GM20000 (cell line): Measurements from ENCODE around the gene CLPX.

Source experiments
- DNase-seq: peaks from one replicate; pipeline ENCODE4 v3.0.0; 2012; ENCODE audit warnings: low spot score
- CTCF ChIP-seq: IDR thresholded peaks from 2 replicates; pipeline ENCODE4 v1.5.1; 2012; ENCODE audit warnings: mild to moderate bottlenecking, control low read depth; ENCODE audit errors: extremely low read depth, missing control alignments

The CLPX gene

GRCh38 chr15:65206750-65207149 is 21.6 kb upstream of the CLPX start:
- DNase-seq: no peak

GRCh38 chr15:65204931-65205660 is 20.0 kb upstream of the CLPX start:
- TF ChIP-seq CTCF: no peak
- DNase-seq: no peak

More at GRCh38 chr15:65206750-65207149, 21.6 kb upstream of the CLPX start:
- TF ChIP-seq CTCF: no peak

GRCh38 chr15:65204236-65204930 is 19.2 kb upstream of the CLPX start:
- no peak for DNase-seq
- no peak for TF ChIP-seq CTCF

GRCh38 chr15:65201918-65202317 is 16.8 kb upstream of the CLPX start:
- no peak for DNase-seq
- no peak for TF ChIP-seq CTCF

- no peak for TF ChIP-seq CTCF
- DNase-seq: no peak
Measured at GRCh38 chr15:65198571-65198970, 13.4 kb upstream of the CLPX start.

GRCh38 chr15:65197337-65197645 is 12.1 kb upstream of the CLPX start:
- DNase-seq: no peak
- no peak for TF ChIP-seq CTCF

- TF ChIP-seq CTCF: no peak
- DNase-seq: no peak
Measured at GRCh38 chr15:65196637-65197336, 11.6 kb upstream of the CLPX start.
